ENCODE measurements around the gene CCDC83.

Gene CCDC83

GRCh38 chr11:85893395-85893794, 38.2 kb downstream of the CCDC83 start:
- no peaks in the 10 kb centered on the region for H3K4me1 ChIP-seq (ENCODE audit: control insufficient read depth, low read depth, low read length)
- no peak overlapping the region for H3K4me3 ChIP-seq (ENCODE audit: low read length)
- no peak overlapping the region for H3K27ac ChIP-seq (ENCODE audit: low read length)
- no peak overlapping the region for H3K9ac ChIP-seq (ENCODE audit: low read length)
- no peaks in the 10 kb centered on the region for H3K36me3 ChIP-seq (ENCODE audit: control insufficient read depth, low read depth, low read length)
- H3K9me3 ChIP-seq (ENCODE audit: control insufficient read depth, low read depth, low read length), result no peaks in the 10 kb centered on the region
- H3K27me3 ChIP-seq (ENCODE audit: control insufficient read depth, insufficient read depth, low read length), result no peaks in the 10 kb centered on the region

GRCh38 chr11:85896876-85897275, 41.7 kb downstream of the CCDC83 start:
- Histone ChIP-seq H3K36me3 (ENCODE audit: control insufficient read depth, low read depth, low read length) (no peaks in the 10 kb centered on the region), H3K4me3 (ENCODE audit: low read length) (no peak overlapping the region), H3K9me3 (ENCODE audit: control insufficient read depth, low read depth, low read length) (no peaks in the 10 kb centered on the region), H3K9ac (ENCODE audit: low read length) (no peak overlapping the region), H3K4me1 (ENCODE audit: control insufficient read depth, low read depth, low read length) (no peaks in the 10 kb centered on the region), H3K27ac (ENCODE audit: low read length) (no peak overlapping the region), H3K27me3 (ENCODE audit: control insufficient read depth, insufficient read depth, low read length) (no peaks in the 10 kb centered on the region)

- no peak overlapping the region for H3K27ac ChIP-seq (ENCODE audit: low read length)
- no peak overlapping the region for H3K4me3 ChIP-seq (ENCODE audit: low read length)
- H3K27me3 ChIP-seq (ENCODE audit: control insufficient read depth, insufficient read depth, low read length), result no peaks in the 10 kb centered on the region
- H3K4me1 ChIP-seq (ENCODE audit: control insufficient read depth, low read depth, low read length), result no peaks in the 10 kb centered on the region
- H3K36me3 ChIP-seq (ENCODE audit: control insufficient read depth, low read depth, low read length), result no peaks in the 10 kb centered on the region
- H3K9me3 ChIP-seq (ENCODE audit: control insufficient read depth, low read depth, low read length), result no peaks in the 10 kb centered on the region
- H3K9ac ChIP-seq (ENCODE audit: low read length), result no peak overlapping the region
Observed at GRCh38 chr11:85898456-85898855, 43.3 kb downstream of the CCDC83 start.

- no peak overlapping the region for H3K27ac ChIP-seq (ENCODE audit: low read length)
- H3K36me3 ChIP-seq (ENCODE audit: control insufficient read depth, low read depth, low read length), result no peaks in the 10 kb centered on the region
- no peak overlapping the region for H3K9ac ChIP-seq (ENCODE audit: low read length)
- no peaks in the 10 kb centered on the region for H3K4me1 ChIP-seq (ENCODE audit: control insufficient read depth, low read depth, low read length)
- no peak overlapping the region for H3K4me3 ChIP-seq (ENCODE audit: low read length)
- H3K9me3 ChIP-seq (ENCODE audit: control insufficient read depth, low read depth, low read length), result no peaks in the 10 kb centered on the region
- no peaks in the 10 kb centered on the region for H3K27me3 ChIP-seq (ENCODE audit: control insufficient read depth, insufficient read depth, low read length)
Observed at GRCh38 chr11:85902353-85902752, 47.2 kb downstream of the CCDC83 start.

- Histone ChIP-seq H3K9me3 (ENCODE audit: control insufficient read depth, low read depth, low read length) (no peaks in the 10 kb centered on the region), H3K27me3 (ENCODE audit: control insufficient read depth, insufficient read depth, low read length) (no peaks in the 10 kb centered on the region), H3K27ac (ENCODE audit: low read length) (no peak overlapping the region), H3K4me1 (ENCODE audit: control insufficient read depth, low read depth, low read length) (no peaks in the 10 kb centered on the region), H3K9ac (ENCODE audit: low read length) (no peak overlapping the region), H3K36me3 (ENCODE audit: control insufficient read depth, low read depth, low read length) (no peaks in the 10 kb centered on the region), H3K4me3 (ENCODE audit: low read length) (no peak overlapping the region)
Observed at GRCh38 chr11:85903406-85903805, 48.2 kb downstream of the CCDC83 start.

GRCh38 chr11:85903811-85904210, 48.6 kb downstream of the CCDC83 start:
- Histone ChIP-seq H3K4me3 (ENCODE audit: low read length) (no peak overlapping the region), H3K27me3 (ENCODE audit: control insufficient read depth, insufficient read depth, low read length) (no peaks in the 10 kb centered on the region), H3K9ac (ENCODE audit: low read length) (no peak overlapping the region), H3K4me1 (ENCODE audit: control insufficient read depth, low read depth, low read length) (no peaks in the 10 kb centered on the region), H3K9me3 (ENCODE audit: control insufficient read depth, low read depth, low read length) (no peaks in the 10 kb centered on the region), H3K27ac (ENCODE audit: low read length) (no peak overlapping the region), H3K36me3 (ENCODE audit: control insufficient read depth, low read depth, low read length) (no peaks in the 10 kb centered on the region)

- no peaks in the 10 kb centered on the region for H3K27me3 ChIP-seq (ENCODE audit: control insufficient read depth, insufficient read depth, low read length)
- no peak overlapping the region for H3K4me3 ChIP-seq (ENCODE audit: low read length)
- no peaks in the 10 kb centered on the region for H3K4me1 ChIP-seq (ENCODE audit: control insufficient read depth, low read depth, low read length)
- H3K27ac ChIP-seq (ENCODE audit: low read length), result no peak overlapping the region
- H3K36me3 ChIP-seq (ENCODE audit: control insufficient read depth, low read depth, low read length), result no peaks in the 10 kb centered on the region
- no peak overlapping the region for H3K9ac ChIP-seq (ENCODE audit: low read length)
- no peaks in the 10 kb centered on the region for H3K9me3 ChIP-seq (ENCODE audit: control insufficient read depth, low read depth, low read length)
Observed at GRCh38 chr11:85912414-85912813, 57.2 kb downstream of the CCDC83 start.

- H3K27me3 ChIP-seq (ENCODE audit: control insufficient read depth, insufficient read depth, low read length), result no peaks in the 10 kb centered on the region
- H3K36me3 ChIP-seq (ENCODE audit: control insufficient read depth, low read depth, low read length), result no peaks in the 10 kb centered on the region
- no peaks in the 10 kb centered on the region for H3K9me3 ChIP-seq (ENCODE audit: control insufficient read depth, low read depth, low read length)
- H3K27ac ChIP-seq (ENCODE audit: low read length), result no peak overlapping the region
- no peak overlapping the region for H3K9ac ChIP-seq (ENCODE audit: low read length)
- no peak overlapping the region for H3K4me3 ChIP-seq (ENCODE audit: low read length)
- H3K4me1 ChIP-seq (ENCODE audit: control insufficient read depth, low read depth, low read length), result peaks cover 6% of the 10 kb centered on the region
Observed at GRCh38 chr11:85913513-85913912, 58.3 kb downstream of the CCDC83 start.

GRCh38 chr11:85914425-85914824, 59.2 kb downstream of the CCDC83 start:
- Histone ChIP-seq H3K4me1 (ENCODE audit: control insufficient read depth, low read depth, low read length) (peaks cover 15% of the 10 kb centered on the region), H3K4me3 (ENCODE audit: low read length) (no peak overlapping the region), H3K9ac (ENCODE audit: low read length) (no peak overlapping the region), H3K27me3 (ENCODE audit: control insufficient read depth, insufficient read depth, low read length) (no peaks in the 10 kb centered on the region), H3K27ac (ENCODE audit: low read length) (no peak overlapping the region), H3K9me3 (ENCODE audit: control insufficient read depth, low read depth, low read length) (no peaks in the 10 kb centered on the region), H3K36me3 (ENCODE audit: control insufficient read depth, low read depth, low read length) (no peaks in the 10 kb centered on the region)

- no peaks in the 10 kb centered on the region for H3K9me3 ChIP-seq (ENCODE audit: control insufficient read depth, low read depth, low read length)
- no peak overlapping the region for H3K27ac ChIP-seq (ENCODE audit: low read length)
- no peaks in the 10 kb centered on the region for H3K27me3 ChIP-seq (ENCODE audit: control insufficient read depth, insufficient read depth, low read length)
- H3K4me1 ChIP-seq (ENCODE audit: control insufficient read depth, low read depth, low read length), result peaks cover 18% of the 10 kb centered on the region
- H3K4me3 ChIP-seq (ENCODE audit: low read length), result no peak overlapping the region
- H3K36me3 ChIP-seq (ENCODE audit: control insufficient read depth, low read depth, low read length), result no peaks in the 10 kb centered on the region
- no peak overlapping the region for H3K9ac ChIP-seq (ENCODE audit: low read length)
Observed at GRCh38 chr11:85918910-85919794, 64.0 kb downstream of the CCDC83 start.

GRCh38 chr11:85922367-85922766, 67.2 kb downstream of the CCDC83 start:
- no peaks in the 10 kb centered on the region for H3K36me3 ChIP-seq (ENCODE audit: control insufficient read depth, low read depth, low read length)
- H3K27me3 ChIP-seq (ENCODE audit: control insufficient read depth, insufficient read depth, low read length), result no peaks in the 10 kb centered on the region
- H3K4me1 ChIP-seq (ENCODE audit: control insufficient read depth, low read depth, low read length), result peaks cover 18% of the 10 kb centered on the region
- H3K27ac ChIP-seq (ENCODE audit: low read length), result no peak overlapping the region
- H3K9ac ChIP-seq (ENCODE audit: low read length), result no peak overlapping the region
- no peaks in the 10 kb centered on the region for H3K9me3 ChIP-seq (ENCODE audit: control insufficient read depth, low read depth, low read length)
- no peak overlapping the region for H3K4me3 ChIP-seq (ENCODE audit: low read length)

- H3K36me3 ChIP-seq (ENCODE audit: control insufficient read depth, low read depth, low read length), result no peaks in the 10 kb centered on the region
- no peak overlapping the region for H3K4me3 ChIP-seq (ENCODE audit: low read length)
- H3K27ac ChIP-seq (ENCODE audit: low read length), result no peak overlapping the region
- no peaks in the 10 kb centered on the region for H3K27me3 ChIP-seq (ENCODE audit: control insufficient read depth, insufficient read depth, low read length)
- no peak overlapping the region for H3K9ac ChIP-seq (ENCODE audit: low read length)
- peaks cover 13% of the 10 kb centered on the region for H3K4me1 ChIP-seq (ENCODE audit: control insufficient read depth, low read depth, low read length)
- no peaks in the 10 kb centered on the region for H3K9me3 ChIP-seq (ENCODE audit: control insufficient read depth, low read depth, low read length)
Observed at GRCh38 chr11:85923455-85923854, 68.3 kb downstream of the CCDC83 start.
